HG03159 (cell line): Measurements from ENCODE around the gene CNN3.
A peak's percentile ranks its signal among the peaks of the same experiment; 100 is the strongest.

Source experiments
- ATAC-seq: cut with Tn5 transposase; IDR thresholded peaks from one replicate; pipeline ENCODE4 v1.9.1; 2021; ENCODE audit warnings: mild to moderate bottlenecking, moderate library complexity; ENCODE audit not compliant: unreplicated experiment

The CNN3 gene

GRCh38 chr1:94926915-94927404 is at the start of gene CNN3:
TSS of gene CNN3 (minus strand) at chr1:94927110. CDS start at chr1:94926894, 216 bp downstream.
- peak; percentile 83 for ATAC-seq

DNA sequence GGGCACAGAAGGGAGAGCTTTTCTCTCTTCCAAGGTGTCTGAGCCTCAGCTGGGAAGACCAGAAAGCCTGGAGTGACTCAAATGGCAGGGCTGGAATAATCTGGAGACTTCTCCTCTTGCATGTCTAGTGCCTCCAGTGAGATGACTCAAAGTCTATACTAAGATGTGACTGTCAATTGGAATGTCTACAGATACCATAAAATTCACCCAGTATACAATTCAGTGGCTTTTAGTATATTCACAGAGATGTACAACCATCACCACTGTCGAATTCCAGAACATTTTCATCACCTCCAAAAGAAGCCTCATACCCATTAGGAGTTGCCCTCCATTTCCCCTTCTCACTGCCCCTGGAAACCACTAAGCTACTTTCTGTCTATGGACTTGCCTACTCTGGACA is 47.9 kb upstream of the CNN3 start:
- ATAC-seq: no peak

- no peak for ATAC-seq
Measured at GRCh38 chr1:94974241-94974640, 47.3 kb upstream of the CNN3 start.

DNA sequence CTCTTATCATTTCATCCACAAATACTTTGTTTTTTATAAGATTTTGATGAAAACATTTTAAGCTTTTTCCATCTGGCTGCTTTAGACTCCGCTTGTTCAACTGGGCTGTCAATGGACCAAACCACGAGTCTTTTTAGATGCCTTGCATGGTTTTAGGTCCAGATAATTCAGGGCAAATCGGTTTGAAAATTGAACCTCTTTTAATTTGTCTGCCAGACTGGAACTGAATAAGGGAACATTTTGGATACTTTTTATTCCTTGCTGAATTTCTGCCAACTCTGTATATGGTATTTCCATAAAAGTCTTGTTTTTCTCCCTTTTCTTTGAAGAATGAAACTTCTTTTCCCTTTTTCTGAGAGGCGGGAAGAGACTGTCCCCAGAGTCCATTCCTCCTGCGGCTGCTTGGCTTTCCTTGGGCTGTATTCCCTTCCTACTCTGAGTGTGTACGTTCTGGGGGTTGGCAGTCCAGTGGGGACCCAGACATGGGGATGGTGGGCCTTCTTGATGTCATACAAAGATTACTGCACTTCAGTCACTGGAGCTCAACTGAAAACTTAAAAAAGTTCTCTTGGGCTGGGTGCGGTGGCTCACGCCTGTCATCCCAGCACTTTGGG is 46.5 kb upstream of the CNN3 start:
- ATAC-seq: no peak

GRCh38 chr1:94971491-94971924 is 44.6 kb upstream of the CNN3 start:
- no peak for ATAC-seq

DNA sequence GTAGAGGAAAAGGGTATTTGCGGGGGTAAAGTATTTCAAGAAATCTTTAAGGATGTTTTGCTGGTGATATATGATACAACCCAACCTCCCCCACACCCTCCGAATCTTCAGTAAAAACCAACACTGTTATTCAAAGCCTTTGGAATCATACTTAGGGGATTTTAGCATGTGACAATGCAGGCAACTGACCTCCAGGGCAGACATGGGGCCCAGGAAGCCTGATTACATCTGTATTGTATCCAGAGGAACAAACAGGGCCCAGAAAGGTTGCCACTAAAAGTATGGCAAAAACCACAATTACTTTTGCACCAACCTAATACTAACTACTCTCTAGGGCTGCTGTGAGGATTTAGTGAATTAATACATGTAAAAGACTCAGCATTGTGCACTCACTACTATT is 43.9 kb upstream of the CNN3 start:
- no peak for ATAC-seq

- no peak for ATAC-seq
Measured at GRCh38 chr1:94969137-94969536, 42.2 kb upstream of the CNN3 start.

GRCh38 chr1:94966033-94966432 is 39.1 kb upstream of the CNN3 start:
- ATAC-seq: no peak

- ATAC-seq: no peak
Measured at GRCh38 chr1:94963864-94964263, 37.0 kb upstream of the CNN3 start.

- peak; percentile 92 for ATAC-seq
Measured at GRCh38 chr1:94962409-94963265, 35.7 kb upstream of the CNN3 start.

DNA sequence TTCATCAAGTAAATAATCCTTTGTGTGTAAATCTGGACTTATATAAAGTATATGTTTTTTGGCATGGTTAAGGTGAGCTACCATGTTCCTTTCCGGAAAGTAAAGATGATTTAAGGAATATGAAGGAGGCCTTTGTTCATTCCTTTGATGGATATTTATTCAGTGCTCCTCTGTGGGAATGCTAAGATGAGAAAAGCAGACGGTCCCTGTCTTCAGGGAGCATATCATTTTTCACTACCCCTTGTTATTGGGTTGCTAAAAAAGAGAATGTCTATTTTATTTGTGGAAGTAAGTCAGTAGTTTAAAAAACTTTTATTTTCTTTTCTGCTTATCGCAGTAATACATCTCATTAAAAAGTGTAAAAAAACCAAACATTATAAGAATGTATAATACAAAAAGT is 35.1 kb upstream of the CNN3 start:
- ATAC-seq: no peak

DNA sequence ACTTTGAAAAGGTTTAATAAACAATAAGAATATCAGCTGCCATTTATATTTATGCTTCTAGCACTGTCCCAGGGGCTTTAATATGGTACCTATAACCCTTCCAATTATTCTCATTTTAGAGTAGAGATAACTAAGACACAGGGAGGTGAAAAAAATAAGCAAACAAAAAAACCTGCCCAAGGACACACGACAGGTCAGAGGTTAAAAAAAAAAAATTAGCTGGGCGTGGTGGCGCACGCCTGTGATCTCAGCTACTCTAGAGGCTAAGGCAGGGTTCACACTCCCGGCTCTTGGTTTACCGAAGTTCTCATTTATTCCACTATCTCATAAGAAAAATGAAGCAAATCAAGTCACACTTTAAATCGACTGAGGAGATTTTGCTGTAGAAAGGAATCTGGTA is 34.7 kb upstream of the CNN3 start:
- ATAC-seq: no peak

- ATAC-seq: no peak
Measured at GRCh38 chr1:94958081-94958480, 31.2 kb upstream of the CNN3 start.

DNA sequence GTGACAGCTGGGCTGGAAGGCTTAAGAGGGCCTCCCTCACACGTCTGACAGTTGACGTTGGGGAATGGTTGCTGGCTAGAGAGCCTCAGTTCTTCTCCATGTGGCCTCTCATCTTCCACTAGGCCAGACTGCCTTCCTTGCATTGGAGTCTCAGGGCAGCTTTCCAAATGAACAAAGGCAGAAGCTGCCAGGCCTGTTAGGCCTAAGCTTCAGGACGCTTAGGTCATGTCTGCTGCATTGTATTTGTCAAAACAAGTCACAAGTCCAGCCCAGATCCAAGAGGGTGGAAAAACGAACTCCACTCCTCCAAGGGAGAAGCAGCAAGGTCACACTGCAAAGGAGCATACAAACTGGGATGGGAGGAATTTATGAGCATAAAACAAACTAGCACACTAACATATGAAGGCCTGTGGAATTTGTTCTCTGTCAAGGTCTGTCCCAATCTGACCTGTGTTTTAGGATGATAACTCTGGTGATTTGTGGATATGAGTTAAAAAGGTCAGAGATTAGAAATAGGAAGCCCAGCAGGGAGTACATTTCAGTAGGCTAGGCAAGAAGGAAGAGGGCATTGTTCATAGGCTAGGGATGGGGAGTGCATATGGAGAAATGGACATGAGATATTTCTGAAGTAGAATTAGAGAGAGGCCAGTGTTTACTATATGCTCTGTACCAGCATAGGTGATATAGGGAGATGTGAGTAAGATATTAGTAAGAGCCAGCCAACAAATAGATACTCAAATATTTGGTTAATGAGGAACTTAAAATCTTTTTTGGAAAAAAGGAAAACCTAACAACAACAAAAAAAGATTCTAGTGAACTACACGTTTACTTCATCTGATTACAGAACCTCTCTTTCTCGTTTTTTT is 29.1 kb upstream of the CNN3 start:
- no peak for ATAC-seq

- ATAC-seq: no peak
Measured at GRCh38 chr1:94954263-94955220, 27.6 kb upstream of the CNN3 start.

DNA sequence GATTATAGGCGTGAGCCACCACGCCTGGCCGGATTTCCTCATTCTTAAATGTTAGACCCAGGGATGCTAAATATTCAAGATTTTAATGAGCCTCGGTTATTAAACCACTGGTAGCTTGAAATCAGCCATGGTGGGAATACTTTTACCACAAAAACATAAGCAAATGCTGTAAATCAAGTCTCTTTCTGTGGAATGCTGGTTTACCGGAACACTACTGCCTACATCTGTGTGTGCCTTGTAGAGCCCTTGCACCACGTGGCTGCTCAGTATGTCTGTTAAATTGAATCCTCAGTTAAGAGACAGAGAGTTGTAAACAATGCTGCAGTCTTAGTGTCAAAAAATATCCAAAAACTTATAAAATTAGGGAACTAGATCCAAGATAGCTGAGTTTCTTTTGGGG is 26.8 kb upstream of the CNN3 start:
- no peak for ATAC-seq

GRCh38 chr1:94953107-94953506 is 26.2 kb upstream of the CNN3 start:
- no peak for ATAC-seq

GRCh38 chr1:94952539-94952938 is 25.6 kb upstream of the CNN3 start:
- no peak for ATAC-seq

DNA sequence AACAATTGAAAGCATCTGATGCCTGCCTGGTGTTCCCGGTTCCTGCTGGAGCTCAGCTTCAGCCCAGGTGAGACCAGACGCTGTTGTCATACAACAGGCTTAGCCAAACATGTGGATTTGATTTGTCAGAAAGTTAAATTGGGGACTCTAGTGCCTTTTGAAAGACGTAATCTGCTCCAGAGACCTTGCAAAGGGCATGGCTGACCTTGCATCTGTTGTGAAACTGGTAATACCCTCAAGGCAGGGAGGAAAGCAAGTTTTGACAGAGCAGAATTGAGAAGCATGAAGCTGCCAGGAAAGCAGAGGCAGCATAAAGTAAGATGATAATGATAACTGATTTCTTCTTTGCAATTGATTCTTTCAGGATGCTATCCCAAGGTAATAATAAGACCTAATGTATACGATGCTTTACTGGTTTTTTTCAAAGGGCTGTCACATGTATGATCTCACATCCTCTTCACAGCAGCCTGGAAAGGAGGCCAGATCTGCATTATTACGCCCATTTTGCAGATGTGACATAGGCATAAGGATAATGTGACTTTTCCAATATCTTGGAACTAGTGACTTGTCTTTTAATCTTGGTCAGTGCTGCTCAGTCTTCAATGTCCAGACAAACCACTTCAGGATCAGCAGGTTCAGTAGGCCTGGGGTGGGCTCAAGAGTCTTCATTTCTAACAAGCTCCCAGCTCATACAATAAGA is 24.7 kb upstream of the CNN3 start:
- ATAC-seq: no peak

DNA sequence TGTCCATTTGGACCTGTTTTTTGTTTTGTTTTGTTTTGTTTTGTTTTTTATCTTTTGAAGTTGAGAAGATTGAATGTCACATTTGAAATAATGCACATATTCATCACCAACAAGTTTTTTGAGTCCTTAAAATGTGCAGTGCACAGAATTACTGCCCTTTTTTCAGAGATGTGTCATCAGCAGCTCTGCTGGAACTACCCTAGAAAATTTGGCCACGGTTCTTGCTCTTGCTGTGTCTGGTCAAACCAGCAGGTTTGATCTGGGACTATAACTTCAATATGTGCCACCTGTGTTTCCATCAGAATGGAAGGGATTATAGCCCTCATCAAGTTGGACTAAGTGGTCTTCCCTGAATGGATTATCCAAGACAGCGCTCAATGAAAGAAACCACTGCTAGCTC is 24.1 kb upstream of the CNN3 start:
- no peak for ATAC-seq
